NCI-H526 (cell line): ENCODE data around the gene PRF1.

Experiments
- DNase-seq, 2 experiments: peaks; one replicate each; lab custom pipeline; 2025; lab: John Stamatoyannopoulos, UW

Gene PRF1

DNA sequence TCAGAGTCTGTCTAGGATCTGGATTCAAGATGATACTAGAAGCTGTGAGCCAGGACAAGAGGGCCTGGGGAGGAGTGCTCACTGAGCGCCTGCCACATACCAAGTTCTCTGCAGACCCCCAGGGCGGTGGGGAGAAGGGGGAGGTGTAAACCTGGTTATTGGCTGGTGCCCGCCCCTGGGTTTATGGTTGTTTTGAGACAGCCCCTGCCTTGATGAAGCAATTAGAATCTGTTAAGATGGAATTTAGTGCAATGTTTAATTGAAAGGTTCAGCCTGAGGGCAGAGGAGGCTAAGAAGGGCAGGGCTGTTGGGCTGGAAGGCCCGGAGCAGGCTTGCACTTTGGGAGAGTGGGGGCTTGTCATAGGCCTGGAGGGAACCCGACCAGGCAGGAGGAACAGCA, 42.7 kb downstream of the PRF1 start:
- DNase-seq = no peak

DNA sequence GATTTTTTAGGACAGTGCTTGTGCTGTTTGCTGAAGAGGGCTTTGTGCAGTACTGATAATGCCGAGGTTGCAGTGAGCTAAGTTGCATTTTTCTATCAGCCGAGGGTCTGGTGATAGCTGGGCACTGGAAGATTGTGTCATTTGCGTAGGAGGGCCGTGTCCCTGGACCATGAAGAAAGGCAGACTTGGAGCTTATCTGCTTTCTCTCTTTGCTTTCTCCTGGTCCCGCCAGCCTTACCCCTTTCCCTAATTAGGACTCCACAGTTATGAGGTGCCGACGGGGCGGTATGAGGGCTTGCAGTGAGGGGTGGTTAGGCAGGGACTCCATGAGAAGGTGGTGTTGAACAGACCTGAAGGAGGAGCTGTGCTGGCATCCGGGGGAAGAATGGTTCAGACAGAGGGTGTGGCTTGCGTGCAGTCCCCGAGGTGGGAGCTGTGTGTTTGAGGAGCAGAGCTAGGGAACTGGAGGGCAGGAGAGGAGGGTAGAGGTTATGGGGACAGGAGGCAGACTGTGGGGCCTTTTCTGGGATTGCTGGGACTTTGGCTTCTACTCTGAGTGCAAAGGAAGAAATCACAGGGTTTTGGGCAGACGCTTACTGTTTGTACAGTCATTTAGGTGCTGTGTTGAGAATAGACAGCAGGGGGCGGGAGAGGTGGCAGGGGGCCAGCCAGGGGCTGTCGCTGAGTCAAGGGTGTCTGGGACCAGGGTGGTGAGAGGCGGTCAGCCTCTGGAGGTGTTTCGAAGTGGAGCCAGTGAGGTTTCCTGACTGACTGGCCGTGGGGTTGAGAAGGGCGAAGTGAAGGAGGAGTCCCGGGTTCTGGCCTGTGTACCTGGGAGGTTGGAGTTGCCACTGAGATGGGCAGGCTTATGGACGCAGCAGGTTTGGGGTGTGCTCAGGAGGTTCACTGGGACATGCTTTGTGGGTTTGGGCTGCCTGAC, 43.4 kb downstream of the PRF1 start:
- peak in 1 of 2 experiments; percentile 57 for DNase-seq

DNA sequence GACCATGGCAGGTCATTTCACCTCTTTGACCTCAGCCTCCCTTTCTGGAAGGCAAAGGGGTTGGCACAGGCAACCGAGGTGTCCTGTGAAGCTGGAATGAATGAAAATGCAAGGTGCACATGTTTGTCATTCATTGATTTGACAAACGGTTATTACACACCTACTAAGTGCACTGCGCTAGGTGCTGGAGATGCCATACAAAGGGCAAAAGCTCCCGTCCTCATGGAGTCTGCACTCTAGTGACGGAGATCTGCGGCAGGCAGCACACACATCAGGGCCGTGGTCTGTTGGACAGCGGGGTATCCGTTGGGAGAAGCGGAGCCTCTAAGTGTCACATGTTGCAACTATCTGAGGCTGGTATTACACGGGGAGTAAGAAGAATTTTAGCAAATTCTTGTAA, 44.2 kb downstream of the PRF1 start:
- DNase-seq = no peak

DNA sequence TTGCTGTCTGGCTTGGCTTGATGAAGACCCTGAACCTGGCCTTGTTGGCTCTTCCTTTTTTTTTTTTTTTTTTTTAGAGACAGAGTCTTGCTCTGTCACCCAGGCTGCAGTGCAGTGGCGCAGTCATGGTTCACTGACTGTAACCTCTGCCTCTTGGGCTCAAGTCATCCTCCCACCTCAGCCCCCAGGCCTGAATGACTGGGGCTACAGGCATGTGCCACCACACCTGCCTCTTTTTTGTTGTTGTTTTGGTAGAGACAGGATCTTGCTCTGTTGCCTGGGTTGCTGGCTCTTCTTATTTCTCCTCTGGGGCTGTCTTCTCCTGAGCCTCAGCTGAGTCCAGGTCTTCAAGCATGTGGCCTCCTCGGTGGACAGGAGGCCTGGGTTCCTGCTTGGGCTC, 44.7 kb downstream of the PRF1 start:
- DNase-seq = no peak

DNA sequence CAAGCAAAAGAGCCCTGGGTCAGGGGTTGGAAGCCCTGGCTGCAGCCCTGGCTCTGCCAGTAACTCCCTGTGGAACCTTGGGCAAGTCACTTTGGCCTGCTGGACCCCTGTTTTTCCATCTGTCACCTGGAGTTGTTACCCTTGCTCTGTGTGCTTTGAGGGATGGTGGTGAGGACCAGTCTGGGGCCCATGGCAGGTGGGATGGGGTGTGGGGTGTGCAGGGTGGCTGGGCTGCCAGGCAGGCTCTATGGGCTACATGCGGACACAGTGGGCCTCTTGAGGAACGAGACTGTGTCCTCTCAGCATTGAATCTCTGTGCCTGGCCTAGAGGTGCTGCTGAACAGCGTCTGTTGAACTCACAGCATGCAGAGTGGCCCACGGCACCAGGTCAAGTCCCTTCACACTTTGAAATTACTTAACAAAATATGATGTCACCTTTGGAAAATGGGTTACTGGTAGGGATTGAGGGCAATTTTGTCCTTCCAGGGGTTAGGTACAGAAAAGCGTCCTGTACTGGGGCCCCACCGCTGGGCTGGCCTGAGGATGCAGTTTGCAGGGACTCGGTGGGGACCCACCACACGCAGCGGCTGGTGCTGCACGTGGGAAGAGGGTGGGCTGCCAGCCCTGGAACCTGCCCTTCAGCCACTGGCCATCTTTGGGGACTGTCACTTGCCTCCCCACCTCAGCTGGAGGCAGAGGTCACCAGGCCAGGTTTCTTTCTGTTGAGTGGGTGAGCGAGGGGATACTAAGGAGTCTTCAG, 45.3 kb downstream of the PRF1 start:
- no peak for DNase-seq

DNA sequence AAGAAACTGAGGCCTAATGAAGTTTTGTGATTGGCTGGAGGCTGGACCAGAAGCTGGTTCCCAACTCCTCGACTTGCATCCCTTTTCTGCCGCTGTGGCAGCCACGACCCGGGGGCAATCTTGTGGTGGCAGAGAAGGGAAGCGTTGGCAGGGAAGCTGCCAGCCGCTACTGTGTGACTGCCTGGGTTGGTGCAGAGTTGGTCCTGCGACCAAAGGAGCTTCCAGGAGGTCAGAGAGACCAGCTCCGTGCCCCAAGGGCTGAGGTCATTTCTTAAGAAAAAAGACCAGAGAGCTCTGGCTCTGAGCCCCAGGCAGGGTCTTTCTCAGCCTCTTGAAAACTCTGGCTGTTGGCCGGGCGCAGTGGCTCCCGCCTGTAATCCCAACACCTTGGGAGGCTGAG, 47.2 kb downstream of the PRF1 start:
- no peak for DNase-seq

DNA sequence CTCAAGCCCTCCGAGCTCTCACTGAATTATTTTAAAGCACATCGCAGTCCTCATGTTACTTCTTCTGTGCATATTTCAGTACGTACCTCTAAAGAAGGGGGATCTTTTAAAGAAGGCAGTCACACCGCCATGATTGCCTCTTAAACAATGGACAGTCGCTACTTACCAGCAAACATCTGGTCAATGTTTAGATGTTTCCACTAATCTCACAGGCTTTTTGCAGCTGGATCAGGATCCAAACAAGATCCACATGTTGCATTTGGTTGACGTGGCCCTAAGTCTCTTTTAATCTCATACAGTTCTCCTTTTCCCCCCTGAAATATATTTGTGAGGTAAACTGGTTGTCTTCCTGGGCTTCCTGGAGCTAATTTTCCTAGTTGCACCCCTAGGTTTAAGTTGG, 50.0 kb downstream of the PRF1 start:
- no peak for DNase-seq

DNA sequence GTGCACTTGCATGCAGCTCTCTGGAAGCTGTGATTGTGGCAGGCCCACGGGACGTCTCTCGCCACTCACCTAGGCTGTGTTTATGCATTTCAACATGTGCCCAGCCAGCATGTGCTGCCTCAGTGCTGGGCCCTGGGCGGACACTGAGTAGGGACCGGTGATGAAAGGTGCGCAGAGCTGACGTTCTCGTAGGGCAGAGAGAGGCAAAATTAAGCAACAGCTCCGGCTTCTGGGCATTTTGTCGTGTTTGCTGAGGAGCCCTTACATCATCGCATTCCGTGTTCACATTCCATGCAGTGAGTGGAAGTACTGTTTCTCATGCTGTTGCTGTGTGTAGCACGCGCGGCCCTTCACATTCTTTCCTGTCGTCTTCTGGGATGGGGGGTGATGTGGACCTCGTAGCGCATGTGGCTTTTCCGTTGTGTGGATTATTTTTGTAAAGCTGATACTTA, 50.5 kb downstream of the PRF1 start:
- no peak for DNase-seq

DNA sequence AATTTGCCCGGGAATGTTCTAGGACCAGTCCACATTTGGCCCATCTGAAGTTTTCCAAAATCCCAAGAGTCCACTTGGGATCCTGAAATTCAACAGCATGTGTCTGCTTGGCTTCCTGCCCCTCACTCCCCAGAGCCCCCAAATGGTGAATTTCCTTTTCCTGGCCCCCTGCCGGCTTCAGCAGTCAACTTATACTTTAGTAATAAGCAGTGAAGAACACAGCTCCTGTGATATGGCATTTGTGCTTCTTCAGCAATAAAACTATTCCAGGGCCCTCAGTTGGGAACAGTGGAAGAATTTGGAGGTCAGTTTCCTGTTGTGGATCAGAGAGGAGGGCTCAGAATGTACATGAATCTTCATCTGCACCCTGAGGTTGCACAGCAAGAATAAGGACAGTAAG, 51.1 kb downstream of the PRF1 start:
- no peak for DNase-seq

DNA sequence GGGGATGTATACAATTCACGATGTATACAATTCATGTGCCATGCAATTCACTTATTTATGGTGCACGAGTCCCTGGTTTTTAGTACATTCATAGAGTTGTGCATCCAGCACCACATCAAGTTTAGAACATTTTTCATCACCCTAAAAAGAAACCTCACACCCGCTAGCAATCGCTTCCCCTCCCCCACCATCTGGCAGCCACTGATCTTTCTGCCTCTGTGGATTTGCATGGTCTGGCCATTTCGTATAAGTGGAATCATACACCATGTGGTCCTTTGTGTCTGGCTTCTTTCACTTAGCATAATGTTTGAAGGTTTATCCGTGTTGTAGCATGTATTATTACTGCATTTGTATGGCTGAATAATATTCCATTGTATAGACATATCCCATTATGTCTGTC, 52.1 kb downstream of the PRF1 start:
- DNase-seq = peak in 1 of 2 experiments; percentile 22

DNA sequence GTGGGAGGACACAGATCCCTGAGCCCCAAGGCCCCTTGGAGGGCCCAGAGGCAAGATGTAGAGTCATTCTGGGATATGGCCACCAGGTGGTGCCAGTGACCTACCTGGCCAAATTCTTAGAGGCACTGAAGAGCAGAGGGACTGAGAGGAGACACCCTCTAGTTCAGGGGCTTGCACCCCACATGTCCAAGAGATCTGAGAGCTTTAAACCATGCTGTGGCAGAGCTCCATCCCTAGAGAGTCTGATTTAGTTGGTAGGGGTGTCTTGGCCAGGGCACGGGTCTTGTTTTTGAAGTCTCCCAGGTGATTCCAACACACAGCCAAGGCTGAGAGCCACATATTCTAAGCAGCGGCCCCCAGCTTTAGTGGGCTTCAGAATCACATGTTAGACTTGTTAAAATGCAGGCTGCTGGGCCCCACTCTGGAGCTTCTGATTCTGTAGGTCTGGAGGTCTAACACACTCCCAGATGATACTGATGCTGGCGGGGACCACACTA, 52.5 kb downstream of the PRF1 start:
- DNase-seq = peak; percentile 24 to 65

DNA sequence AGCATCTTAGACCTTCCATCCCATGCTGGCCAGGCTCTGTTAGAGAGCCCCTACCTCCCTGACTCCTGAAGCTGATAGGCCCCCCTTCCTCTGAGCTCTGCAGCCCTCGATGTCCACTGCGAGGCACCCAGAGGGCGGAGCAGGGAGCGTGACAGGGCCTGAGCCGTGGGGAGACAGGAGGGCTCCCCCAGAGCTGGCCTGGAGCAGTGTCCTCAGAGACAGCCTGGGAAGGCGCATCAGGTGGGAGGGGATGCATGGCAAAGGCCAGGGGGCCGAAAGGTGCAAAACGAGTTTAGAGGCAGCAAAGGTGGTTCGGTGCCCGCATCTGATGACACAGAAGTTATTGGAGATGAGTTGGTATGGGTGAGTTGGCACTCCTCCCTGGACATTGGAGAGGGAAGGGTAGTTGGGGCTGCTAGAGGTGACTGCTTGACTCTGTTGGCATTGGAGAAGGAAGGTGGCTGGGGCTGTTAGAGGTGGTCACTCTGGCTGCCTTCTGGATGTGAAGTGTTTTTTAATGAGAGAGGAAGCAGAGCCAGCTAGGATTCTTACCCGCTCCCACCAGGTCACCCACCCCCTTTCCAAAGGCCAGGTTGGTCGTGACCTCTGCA, 53.1 kb downstream of the PRF1 start:
- no peak for DNase-seq
